NCI-H1092 treated with DMSO at 0.1 percent for 48 hours (cell line): Measurements from ENCODE around the gene MICALL2.

Experiments used
- DNase-seq: peaks from one replicate; lab custom pipeline; 2025; lab: John Stamatoyannopoulos, UW

MICALL2 gene

DNA sequence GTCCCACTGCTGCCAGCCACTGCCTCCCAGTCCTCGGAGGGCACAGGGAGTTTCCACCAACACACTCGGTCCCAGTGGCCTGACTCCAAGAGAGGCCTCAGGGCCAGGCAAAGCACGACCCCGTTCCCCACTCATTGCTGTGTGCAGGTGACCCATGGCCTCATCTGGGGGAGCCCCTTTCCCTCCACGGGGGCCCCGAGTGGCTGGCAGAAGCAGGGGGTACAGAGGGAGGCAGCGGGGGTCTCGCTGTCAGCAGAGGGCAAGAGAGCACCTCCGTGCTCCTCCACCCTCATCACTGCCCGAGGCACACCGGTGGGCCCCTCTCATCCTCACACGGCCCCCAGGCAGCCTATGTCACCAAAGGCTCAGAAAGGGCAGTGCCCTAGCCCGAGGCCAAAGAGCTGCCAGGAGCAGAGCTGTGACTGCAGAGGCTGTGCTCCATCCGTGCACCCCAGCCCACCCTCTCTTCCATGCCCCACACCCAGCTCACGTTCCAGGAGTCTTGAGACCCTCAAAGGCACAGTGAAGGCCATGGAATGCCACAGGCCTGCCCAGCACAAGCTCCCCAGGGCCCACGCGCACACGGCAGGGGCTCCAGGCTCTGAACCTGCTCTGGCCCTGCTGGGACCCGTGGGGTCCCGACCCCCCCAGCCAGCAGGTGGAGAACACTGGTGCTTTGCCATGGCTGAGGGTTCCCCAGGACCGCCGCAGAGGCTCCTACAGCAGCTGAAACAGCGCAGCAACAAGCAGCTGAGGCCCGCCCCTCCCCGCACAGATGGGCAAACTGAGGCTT lies 25.9 kb downstream of the MICALL2 start:
- no peak for DNase-seq

DNA sequence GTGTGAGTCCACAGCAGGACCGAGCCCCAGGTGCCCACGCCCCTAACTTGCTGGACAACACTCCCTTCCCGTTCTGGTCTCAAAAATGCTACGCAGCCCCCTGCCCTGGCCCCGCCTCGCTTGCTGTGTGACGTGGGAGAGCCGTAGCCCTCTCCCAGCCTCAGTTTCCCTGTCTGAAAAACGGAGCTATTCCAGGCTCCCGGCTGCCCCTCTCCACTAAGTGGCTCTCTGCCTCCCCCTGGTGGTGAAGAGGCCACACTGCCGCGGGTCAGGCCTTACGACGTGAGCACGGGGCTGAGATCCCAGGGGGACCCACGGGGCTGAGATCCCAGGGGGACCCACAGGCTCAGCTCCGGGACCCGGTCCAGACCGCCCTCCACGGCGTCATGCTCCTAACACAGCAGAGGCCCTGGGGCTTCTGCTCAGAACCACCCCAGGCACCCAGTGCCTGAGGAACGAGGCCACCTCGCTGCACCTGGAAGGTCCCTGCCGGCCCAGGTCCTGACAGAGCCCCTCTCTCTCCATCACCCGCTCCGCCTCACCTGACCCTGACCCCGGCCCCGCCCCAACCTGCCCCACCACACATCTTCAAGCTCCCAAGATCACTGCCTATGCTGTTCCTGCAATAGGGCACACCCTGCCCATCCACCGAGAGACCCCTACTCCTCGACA lies 26.7 kb downstream of the MICALL2 start:
- DNase-seq = peak; percentile 39

- DNase-seq = no peak
These were observed 27.5 kb downstream of the MICALL2 start for GRCh38 chr7:1431634-1432380.

DNA sequence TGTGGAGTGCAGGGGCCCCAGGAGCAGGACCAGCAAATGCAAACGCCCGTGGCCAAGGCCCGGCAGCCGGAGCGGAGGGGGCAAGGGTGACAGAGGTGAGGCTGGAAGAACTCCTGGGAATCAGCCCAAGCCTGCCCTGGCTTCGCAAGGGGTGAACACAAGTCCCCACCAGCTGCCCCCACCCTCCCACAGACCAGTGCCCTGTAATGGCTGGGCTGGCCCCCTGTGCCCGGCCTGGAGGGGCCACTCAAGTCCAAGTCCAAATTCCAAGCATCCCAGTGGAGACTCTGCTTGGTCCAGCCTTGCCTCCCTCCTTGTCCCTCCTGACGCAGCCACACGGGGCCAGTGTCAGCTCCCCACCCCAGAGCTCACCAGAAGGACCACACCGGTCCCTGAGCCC lies 28.0 kb downstream of the MICALL2 start:
- DNase-seq = no peak

- no peak for DNase-seq
These were observed 29.0 kb downstream of the MICALL2 start for GRCh38 chr7:1430056-1430845.

DNA sequence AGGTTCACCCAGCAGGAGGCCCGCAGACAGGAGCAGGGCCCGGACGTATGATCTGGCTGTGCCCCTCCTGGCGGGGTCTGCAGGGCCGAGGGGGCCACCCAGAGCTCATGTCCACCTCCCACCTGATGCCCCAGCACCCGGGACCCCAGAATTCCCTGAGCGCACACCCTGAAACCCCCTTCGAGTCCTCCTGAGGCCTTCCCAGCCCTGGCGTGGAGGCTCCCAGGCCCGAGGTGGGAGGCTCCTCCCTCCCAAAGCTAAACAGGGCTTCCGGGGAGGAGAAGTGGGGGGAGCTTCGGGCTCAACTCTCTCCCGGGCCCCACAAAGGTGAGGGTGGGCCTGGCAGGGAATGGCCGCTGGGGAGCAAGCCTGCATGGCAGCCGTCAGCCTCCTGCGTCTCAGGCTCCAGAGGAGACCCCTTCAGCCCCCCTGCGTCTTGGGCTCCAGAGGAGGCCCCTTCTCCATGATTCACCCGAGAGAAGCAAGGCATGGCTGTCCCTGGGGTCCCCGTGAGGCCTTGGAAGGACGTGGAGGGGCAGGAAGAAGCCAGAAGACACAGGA lies 30.2 kb downstream of the MICALL2 start:
- DNase-seq = no peak

GRCh38 chr7:1427064-1427657 lies 32.1 kb downstream of the MICALL2 start:
- DNase-seq = no peak

DNA sequence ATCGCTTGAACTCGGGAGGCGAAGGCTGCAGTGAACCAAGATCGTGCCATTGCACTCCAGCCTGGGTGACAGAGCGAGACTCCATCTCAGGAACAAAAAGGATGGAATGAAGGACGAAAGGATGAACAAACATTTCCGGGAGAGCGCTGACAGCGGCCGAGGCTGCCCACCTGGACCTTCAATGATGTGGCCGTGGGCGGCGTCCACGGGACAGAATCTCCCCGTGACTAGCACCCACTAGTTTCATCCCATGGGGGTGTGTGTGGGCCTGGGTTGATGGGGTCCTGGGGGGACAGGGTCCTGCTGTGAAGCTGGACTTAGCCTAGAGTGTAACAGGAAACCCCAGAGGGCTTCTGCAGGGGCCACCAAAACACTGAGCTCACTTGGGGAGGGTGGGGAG lies 32.8 kb downstream of the MICALL2 start:
- no peak for DNase-seq

DNA sequence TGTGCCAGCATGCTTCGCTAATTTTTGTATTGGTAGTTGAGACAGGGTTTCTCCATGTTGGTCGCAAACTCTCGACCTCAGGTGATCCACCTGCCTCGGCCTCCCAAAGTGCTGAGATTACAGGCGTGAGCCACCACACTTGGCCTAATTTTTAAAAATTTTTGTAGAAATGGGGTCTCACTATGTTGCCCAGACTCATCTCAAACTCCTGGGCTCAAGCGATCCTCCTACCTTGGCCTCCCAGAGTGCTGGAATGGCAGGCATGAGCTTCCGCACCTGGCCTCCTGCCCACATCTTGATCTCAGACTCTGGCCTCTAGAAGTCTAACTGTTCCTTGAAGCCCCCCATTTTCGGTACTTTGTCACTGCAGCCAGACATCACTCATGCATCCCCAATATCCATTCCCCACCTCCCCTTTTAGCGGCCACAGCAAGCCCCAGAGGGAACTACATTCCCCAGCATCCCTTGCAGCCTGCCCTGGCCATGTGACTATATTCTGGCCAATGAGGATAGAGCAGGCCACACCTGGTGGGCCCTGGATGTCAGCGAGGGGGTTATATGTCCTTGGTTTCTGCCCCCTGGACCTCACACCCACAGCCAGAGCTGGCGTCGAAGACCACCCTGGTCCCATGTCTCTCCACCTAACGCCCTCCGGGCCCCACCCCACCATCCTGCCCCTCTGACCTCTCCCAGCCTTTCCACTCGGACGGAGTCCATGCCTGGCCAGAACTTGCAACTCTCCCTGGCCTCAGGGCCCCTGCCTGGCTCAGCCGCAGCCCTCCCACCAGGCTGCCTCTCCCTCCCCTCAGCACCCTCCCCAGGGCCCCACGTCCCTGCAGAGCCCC lies 33.8 kb downstream of the MICALL2 start:
- DNase-seq = no peak

DNA sequence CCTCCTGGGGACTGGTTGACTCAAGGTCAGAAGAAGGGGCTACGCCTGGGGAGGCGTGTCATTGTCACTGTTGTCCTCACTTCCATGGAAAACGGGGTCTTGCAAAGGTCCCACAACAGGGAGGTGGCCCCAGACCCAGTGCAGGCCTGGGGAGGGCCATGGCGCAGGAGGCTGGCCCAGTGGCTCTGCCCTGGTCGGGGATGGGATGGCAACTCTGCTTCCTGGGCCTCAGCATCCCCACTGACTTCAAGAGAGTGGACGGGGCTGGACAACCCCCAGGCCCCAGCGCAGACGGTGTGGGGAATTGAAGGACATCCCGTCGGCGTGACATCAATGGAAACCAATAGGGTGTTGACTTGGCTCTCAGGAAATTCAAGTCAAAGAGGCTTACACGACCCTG lies 35.2 kb downstream of the MICALL2 start:
- no peak for DNase-seq

DNA sequence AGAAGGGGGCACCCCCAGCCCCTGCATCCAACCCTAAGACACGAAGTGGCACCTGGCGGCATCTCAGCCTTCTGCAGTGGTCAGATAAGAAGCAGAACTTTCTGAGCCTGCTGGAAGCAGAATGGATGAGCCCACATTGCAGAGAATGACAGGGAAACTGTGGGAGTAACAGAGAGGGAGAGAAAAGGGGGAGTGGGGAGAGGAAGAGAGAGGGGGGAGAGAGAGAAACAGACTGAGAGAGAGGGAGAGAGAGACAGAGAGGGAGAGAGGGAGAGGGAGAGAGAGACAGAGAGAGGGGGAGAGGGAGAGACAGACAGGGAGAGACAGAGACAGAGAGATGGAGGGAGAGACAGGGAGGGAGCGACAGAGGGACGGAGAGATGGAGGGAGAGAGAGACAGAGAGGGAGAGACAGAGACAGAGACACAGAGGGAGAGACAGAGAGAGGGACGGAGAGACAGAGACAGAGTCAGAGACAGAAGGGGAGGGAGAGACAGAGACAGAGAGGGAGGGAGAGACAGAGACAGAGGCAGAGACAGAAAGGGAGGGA lies 35.9 kb downstream of the MICALL2 start:
- no peak for DNase-seq

- DNase-seq = peak; percentile 60
These were observed 36.6 kb downstream of the MICALL2 start for GRCh38 chr7:1422512-1423263.

GRCh38 chr7:1421946-1422345 lies 37.3 kb downstream of the MICALL2 start:
- no peak for DNase-seq

DNA sequence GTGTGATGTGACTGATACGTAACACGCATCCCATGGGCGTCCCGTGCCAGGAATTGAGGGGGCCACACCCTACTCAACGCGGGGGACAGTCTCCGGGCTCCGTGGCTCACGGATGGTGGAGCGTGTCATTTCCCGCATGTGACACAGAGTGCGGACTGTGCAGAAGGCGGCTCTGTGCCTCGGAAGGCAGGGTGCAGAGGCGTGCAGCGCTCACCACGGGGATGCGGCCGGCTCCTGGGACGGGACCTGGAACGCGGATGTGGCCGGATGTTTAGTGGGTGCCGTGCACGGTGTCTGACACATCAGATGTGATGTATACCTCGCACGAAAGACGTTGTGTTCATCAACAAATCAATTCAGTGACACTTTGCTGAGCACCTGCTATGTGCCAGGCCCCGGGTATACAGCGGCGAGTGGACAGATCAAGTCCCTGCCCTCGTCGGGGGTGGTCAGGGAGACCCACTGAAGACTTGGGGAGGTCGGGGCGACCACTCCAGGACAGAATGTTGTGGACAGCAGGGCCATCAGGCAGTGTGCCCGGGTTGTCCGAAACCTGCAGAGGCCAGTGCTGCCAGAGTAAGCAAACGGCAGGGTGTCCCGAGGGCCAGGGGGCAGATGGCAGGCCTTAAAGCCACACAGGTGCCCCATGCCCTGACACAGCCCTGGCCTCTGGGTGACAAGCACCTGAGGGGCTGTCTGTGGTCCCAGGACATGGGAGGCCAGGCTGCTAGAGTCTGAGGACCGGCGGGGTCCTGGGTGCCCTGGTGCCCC lies 38.1 kb downstream of the MICALL2 start:
- DNase-seq = no peak

GRCh38 chr7:1419688-1420087 lies 39.6 kb downstream of the MICALL2 start:
- no peak for DNase-seq

DNA sequence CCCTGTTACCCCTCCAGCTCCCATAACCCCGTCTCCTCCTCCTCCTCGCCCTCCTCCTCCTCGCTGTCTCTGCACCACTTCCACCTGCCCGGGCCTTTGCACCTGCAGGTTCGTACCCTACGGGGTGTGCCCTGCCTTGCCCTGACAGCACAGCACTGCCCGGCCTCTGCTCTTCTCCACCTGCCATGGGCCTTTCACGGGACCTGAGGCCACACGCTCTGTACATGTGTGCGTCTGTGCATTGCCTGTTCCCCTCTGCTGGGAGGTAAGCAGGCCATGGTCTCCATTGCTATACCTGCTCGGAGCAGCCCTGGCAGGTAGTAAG lies 40.0 kb downstream of the MICALL2 start:
- no peak for DNase-seq

DNA sequence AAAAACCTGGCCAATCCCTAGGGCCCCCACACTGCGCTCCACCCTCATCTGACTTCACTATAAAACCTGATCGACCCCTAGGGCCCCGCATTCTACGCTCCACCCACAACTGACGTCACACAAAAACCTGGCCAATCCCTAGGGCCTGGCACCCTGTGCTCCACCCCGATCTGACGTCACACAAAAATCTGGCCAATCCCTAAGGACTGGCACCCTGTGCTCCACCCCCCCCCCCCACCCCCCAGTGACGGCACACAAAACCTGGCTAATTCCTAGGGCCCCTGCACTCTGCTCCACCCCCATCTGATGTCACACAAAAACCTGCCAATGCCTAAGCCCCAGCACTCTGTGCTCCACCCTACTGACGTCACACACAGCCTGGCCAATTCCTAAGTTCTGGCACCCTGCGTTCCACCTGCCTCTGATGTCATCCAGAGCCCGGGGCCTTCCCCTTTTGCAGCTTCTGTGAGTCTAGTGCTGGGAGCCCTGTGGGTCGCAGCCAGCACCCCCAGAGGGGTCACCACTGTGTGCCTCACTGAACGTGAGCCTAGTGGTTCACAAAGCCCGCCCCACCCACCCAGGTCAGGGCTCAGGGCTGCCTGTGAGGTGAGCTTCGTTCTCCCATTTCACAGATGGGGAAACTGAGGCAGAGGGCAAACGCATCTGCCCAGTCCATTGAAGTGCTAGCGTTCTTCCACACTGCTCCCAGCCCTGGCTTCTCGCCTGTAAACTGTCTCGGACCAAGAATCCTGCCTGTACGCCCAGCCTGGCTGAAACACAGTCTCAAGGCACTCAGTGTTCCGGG lies 40.6 kb downstream of the MICALL2 start:
- DNase-seq = no peak

DNA sequence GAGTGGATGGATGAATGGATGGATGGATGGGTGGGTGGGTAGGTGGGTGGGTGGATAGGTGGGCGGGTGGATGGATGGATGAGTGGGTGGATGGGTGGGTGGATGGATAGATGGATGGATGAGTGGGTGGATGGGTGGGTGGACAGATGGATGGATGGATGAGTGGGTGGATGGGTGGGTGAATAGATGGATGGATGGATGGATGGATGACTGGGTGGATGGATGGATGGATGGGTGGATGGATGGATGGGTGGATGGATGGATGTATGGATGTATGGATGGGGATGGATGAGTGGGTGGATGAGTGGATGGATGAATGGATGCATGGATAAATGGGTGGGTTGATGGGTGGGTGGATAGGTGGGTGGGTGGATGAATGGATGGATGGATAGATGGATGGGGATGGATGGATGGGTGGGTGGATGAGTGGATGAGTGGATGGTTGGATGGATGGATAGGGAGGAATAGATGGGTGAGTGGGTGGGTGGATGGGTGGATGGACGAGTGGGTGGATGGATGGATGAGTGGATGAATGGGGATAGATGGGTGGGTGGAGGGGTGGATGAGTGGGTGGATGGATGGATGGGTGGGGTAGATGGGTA lies 43.8 kb downstream of the MICALL2 start:
- DNase-seq = no peak
